Measurements from ENCODE around the gene PPP1R3G. TPM values are rescaled to one million over a fixed set of nuclear protein-coding genes. Genes with fewer than 3 reads are reported as not detected.

Gene PPP1R3G
- total RNA-seq, 1 experiment from 2014 or later: 0.15 TPM

GRCh38 chr6:5120011-5120410 is 34.9 kb downstream of the PPP1R3G start:
- ATAC-seq: no peak
- H3K27ac Mint-ChIP-seq: no peak overlapping the region; the same call in 1 of the 2 replicates
- POLR2A ChIA-PET: no interaction called here
- no peak overlapping the region for H3K4me3 Mint-ChIP-seq
- no peak for DNase-seq (ENCODE audit: low spot score)
- H3K27me3 Mint-ChIP-seq (ENCODE audit: low read depth): no peaks in the 10 kb centered on the region
- CTCF ChIA-PET: no interaction called here
- H3K4me1 Mint-ChIP-seq: peaks cover 6% of the 10 kb centered on the region
- H3K36me3 Mint-ChIP-seq: 0 out of 2 replicates have a peak, but pooled peaks cover 7% of the 10 kb centered on the region
- peaks cover 13% of the 10 kb centered on the region for H3K9me3 Mint-ChIP-seq
- TF ChIP-seq, protein P1, sequence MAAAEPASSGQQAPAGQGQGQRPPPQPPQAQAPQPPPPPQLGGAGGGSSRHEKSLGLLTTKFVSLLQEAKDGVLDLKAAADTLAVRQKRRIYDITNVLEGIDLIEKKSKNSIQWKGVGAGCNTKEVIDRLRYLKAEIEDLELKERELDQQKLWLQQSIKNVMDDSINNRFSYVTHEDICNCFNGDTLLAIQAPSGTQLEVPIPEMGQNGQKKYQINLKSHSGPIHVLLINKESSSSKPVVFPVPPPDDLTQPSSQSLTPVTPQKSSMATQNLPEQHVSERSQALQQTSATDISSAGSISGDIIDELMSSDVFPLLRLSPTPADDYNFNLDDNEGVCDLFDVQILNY (CRISPR knock-in tag; IDR thresholded peaks at IDR 0.05): no peak
- TF ChIP-seq, protein P2, sequence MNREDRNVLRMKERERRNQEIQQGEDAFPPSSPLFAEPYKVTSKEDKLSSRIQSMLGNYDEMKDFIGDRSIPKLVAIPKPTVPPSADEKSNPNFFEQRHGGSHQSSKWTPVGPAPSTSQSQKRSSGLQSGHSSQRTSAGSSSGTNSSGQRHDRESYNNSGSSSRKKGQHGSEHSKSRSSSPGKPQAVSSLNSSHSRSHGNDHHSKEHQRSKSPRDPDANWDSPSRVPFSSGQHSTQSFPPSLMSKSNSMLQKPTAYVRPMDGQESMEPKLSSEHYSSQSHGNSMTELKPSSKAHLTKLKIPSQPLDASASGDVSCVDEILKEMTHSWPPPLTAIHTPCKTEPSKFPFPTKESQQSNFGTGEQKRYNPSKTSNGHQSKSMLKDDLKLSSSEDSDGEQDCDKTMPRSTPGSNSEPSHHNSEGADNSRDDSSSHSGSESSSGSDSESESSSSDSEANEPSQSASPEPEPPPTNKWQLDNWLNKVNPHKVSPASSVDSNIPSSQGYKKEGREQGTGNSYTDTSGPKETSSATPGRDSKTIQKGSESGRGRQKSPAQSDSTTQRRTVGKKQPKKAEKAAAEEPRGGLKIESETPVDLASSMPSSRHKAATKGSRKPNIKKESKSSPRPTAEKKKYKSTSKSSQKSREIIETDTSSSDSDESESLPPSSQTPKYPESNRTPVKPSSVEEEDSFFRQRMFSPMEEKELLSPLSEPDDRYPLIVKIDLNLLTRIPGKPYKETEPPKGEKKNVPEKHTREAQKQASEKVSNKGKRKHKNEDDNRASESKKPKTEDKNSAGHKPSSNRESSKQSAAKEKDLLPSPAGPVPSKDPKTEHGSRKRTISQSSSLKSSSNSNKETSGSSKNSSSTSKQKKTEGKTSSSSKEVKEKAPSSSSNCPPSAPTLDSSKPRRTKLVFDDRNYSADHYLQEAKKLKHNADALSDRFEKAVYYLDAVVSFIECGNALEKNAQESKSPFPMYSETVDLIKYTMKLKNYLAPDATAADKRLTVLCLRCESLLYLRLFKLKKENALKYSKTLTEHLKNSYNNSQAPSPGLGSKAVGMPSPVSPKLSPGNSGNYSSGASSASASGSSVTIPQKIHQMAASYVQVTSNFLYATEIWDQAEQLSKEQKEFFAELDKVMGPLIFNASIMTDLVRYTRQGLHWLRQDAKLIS (CRISPR knock-in tag; IDR thresholded peaks at IDR 0.05; ENCODE audit: borderline replicate concordance): no peak
- no peak for TF ChIP-seq ESRRA (CRISPR knock-in tag; IDR thresholded peaks at IDR 0.05; ENCODE audit: borderline replicate concordance)
- TF ChIP-seq, protein P3, sequence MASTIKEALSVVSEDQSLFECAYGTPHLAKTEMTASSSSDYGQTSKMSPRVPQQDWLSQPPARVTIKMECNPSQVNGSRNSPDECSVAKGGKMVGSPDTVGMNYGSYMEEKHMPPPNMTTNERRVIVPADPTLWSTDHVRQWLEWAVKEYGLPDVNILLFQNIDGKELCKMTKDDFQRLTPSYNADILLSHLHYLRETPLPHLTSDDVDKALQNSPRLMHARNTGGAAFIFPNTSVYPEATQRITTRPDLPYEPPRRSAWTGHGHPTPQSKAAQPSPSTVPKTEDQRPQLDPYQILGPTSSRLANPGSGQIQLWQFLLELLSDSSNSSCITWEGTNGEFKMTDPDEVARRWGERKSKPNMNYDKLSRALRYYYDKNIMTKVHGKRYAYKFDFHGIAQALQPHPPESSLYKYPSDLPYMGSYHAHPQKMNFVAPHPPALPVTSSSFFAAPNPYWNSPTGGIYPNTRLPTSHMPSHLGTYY (CRISPR knock-in tag; IDR thresholded peaks at IDR 0.05): no peak
- TF ChIP-seq SOX15 (CRISPR knock-in tag; IDR thresholded peaks at IDR 0.05): no peak
- TF ChIP-seq, protein P4, sequence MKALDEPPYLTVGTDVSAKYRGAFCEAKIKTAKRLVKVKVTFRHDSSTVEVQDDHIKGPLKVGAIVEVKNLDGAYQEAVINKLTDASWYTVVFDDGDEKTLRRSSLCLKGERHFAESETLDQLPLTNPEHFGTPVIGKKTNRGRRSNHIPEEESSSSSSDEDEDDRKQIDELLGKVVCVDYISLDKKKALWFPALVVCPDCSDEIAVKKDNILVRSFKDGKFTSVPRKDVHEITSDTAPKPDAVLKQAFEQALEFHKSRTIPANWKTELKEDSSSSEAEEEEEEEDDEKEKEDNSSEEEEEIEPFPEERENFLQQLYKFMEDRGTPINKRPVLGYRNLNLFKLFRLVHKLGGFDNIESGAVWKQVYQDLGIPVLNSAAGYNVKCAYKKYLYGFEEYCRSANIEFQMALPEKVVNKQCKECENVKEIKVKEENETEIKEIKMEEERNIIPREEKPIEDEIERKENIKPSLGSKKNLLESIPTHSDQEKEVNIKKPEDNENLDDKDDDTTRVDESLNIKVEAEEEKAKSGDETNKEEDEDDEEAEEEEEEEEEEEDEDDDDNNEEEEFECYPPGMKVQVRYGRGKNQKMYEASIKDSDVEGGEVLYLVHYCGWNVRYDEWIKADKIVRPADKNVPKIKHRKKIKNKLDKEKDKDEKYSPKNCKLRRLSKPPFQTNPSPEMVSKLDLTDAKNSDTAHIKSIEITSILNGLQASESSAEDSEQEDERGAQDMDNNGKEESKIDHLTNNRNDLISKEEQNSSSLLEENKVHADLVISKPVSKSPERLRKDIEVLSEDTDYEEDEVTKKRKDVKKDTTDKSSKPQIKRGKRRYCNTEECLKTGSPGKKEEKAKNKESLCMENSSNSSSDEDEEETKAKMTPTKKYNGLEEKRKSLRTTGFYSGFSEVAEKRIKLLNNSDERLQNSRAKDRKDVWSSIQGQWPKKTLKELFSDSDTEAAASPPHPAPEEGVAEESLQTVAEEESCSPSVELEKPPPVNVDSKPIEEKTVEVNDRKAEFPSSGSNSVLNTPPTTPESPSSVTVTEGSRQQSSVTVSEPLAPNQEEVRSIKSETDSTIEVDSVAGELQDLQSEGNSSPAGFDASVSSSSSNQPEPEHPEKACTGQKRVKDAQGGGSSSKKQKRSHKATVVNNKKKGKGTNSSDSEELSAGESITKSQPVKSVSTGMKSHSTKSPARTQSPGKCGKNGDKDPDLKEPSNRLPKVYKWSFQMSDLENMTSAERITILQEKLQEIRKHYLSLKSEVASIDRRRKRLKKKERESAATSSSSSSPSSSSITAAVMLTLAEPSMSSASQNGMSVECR (CRISPR knock-in tag; IDR thresholded peaks at IDR 0.05; ENCODE audit: borderline replicate concordance): no peak
- TF ChIP-seq, protein P5, sequence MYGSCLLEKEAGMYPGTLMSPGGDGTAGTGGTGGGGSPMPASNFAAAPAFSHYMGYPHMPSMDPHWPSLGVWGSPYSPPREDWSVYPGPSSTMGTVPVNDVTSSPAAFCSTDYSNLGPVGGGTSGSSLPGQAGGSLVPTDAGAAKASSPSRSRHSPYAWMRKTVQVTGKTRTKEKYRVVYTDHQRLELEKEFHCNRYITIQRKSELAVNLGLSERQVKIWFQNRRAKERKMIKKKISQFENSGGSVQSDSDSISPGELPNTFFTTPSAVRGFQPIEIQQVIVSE (CRISPR knock-in tag; IDR thresholded peaks at IDR 0.05; ENCODE audit: borderline replicate concordance): no peak
- no peak for TF ChIP-seq ZSCAN18 (CRISPR knock-in tag; IDR thresholded peaks at IDR 0.05)
- TF ChIP-seq ATF2 (CRISPR knock-in tag; IDR thresholded peaks at IDR 0.05; ENCODE audit: borderline replicate concordance, low read depth): no peak
- no peak for TF ChIP-seq FOXP1 (CRISPR knock-in tag; IDR thresholded peaks at IDR 0.05; ENCODE audit: borderline replicate concordance)
- TF ChIP-seq ZNF232 (CRISPR knock-in tag; IDR thresholded peaks at IDR 0.05): no peak
- no peak for TF ChIP-seq ZNF263 (CRISPR knock-in tag; IDR thresholded peaks at IDR 0.05; ENCODE audit: low read depth)
- no peak for TF ChIP-seq TP53 (CRISPR knock-in tag; IDR thresholded peaks at IDR 0.05)
- TF ChIP-seq, protein P6, sequence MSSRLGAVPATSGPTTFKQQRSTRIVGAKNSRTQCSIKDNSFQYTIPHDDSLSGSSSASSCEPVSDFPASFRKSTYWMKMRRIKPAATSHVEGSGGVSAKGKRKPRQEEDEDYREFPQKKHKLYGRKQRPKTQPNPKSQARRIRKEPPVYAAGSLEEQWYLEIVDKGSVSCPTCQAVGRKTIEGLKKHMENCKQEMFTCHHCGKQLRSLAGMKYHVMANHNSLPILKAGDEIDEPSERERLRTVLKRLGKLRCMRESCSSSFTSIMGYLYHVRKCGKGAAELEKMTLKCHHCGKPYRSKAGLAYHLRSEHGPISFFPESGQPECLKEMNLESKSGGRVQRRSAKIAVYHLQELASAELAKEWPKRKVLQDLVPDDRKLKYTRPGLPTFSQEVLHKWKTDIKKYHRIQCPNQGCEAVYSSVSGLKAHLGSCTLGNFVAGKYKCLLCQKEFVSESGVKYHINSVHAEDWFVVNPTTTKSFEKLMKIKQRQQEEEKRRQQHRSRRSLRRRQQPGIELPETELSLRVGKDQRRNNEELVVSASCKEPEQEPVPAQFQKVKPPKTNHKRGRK (CRISPR knock-in tag; IDR thresholded peaks at IDR 0.05; ENCODE audit: borderline replicate concordance): no peak
- no peak for TF ChIP-seq ZNF138 (CRISPR knock-in tag; conservative IDR thresholded peaks at IDR 0.05)
